Fibroblast of skin of left quadriceps (primary cell): ENCODE data around the gene MEA1.

Experiments used
- DNase-seq, 2 experiments: peaks; one replicate each; pipeline ENCODE4 v3.0.0-alpha.2; 2013; ENCODE audit warnings: low read depth in 2 of 2

Gene MEA1

GRCh38 chr6:43038727-43039126, 25.0 kb upstream of the MEA1 start:
- DNase-seq, result no peak

GRCh38 chr6:43037706-43038105, 24.0 kb upstream of the MEA1 start:
- DNase-seq, result no peak

GRCh38 chr6:43037197-43037596, 23.5 kb upstream of the MEA1 start:
- no peak for DNase-seq

- DNase-seq, result no peak
These were observed 23.0 kb upstream of the MEA1 start for GRCh38 chr6:43036712-43037111.

- DNase-seq, result no peak
These were observed 21.9 kb upstream of the MEA1 start for GRCh38 chr6:43035495-43036194.

- DNase-seq, result no peak
These were observed 20.4 kb upstream of the MEA1 start for GRCh38 chr6:43034190-43034525.

- DNase-seq, result no peak
These were observed 19.9 kb upstream of the MEA1 start for GRCh38 chr6:43033496-43034189.

GRCh38 chr6:43032326-43032725, 18.6 kb upstream of the MEA1 start:
- no peak for DNase-seq

GRCh38 chr6:43029120-43029519, 15.4 kb upstream of the MEA1 start:
- no peak for DNase-seq

GRCh38 chr6:43026365-43026764, 12.6 kb upstream of the MEA1 start:
- no peak for DNase-seq

- DNase-seq, result no peak
These were observed 10.7 kb upstream of the MEA1 start for GRCh38 chr6:43024436-43024835.

- peak in 1 of 2 experiments; percentile 34 for DNase-seq
These were observed 7.7 kb upstream of the MEA1 start, which contains the start of gene RRP36 for GRCh38 chr6:43021270-43022047. TSS of gene RRP36 (plus strand) at chr6:43021623. CDS start at chr6:43021655, 32 bp downstream.

- DNase-seq, result no peak
These were observed 7.1 kb upstream of the MEA1 start for GRCh38 chr6:43020847-43021246.

GRCh38 chr6:43020052-43020705, 6.4 kb upstream of the MEA1 start:
- DNase-seq, result no peak

GRCh38 chr6:43019152-43019551, 5.4 kb upstream of the MEA1 start:
- DNase-seq, result no peak

GRCh38 chr6:43016943-43017334, 3.2 kb upstream of the MEA1 start:
- no peak for DNase-seq

- DNase-seq, result no peak
These were observed 2.6 kb upstream of the MEA1 start for GRCh38 chr6:43016176-43016942.

GRCh38 chr6:43014434-43014909, 726 bp upstream of the MEA1 start:
- DNase-seq, result peak in 1 of 2 experiments; percentile 4

GRCh38 chr6:43013097-43013842, 476 bp downstream of the MEA1 start:
- peak in 1 of 2 experiments; percentile 4 for DNase-seq

- DNase-seq, result no peak
These were observed 1.4 kb downstream of the MEA1 start for GRCh38 chr6:43012364-43012763.

- no peak for DNase-seq
These were observed 2.5 kb downstream of the MEA1 start for GRCh38 chr6:43011207-43011606.
